ENCODE data around the gene SLCO6A1.

- TF ChIP-seq EZH2 (optimal IDR thresholded peaks at IDR 0.05; ENCODE audit: low read depth, low read length) (no peak), CTCF (IDR thresholded peaks at IDR 0.05; ENCODE audit: low read length) (no peak), EZH2phosphoT487 (IDR thresholded peaks at IDR 0.05; ENCODE audit: low read length) (no peak)
Measured at GRCh38 chr5:102523541-102524175, 24.9 kb upstream of the SLCO6A1 start.
